Right lobe of liver (tissue), 6 donors: ENCODE results near the gene ZP2. TPM values are rescaled to one million over a fixed set of nuclear protein-coding genes. Genes with fewer than 3 reads are reported as not detected.

Experiments
- ATAC-seq, 4 donors: fragments of 200-7000 bp; cut with Tn5 transposase; one replicate each; pipeline ENCODE4 v1.9.1; 2020; ENCODE audit warnings: mild to moderate bottlenecking in 4 of 4, moderate library complexity in 4 of 4
- DNase-seq, 3 donors: peaks; one replicate each; pipeline ENCODE4 v3.0.0-alpha.2; 2020
- H3K27ac ChIP-seq, 3 donors: fragments of 200-600 bp; one replicate each; pipeline ENCODE4 v1.8.0; 2022
- H3K27me3 ChIP-seq, 2 donors: fragments of 200-600 bp; one replicate each; pipeline ENCODE4 v1.8.0; 2022
- H3K36me3 ChIP-seq, 4 donors: fragments of 200-600 bp; sonication (generic) in 1 of 4; one replicate each; pipeline versions ENCODE4 v1.5.1 to v1.8.0; 2017 to 2022; ENCODE audit warnings: control low read depth in 1 of 4
- H3K4me1 ChIP-seq, 4 donors: fragments of 200-600 bp; sonication (generic) in 1 of 4; one replicate each; pipeline versions ENCODE4 v1.5.1 to v1.8.0; 2017 to 2022; ENCODE audit warnings: control low read depth in 1 of 4
- H3K4me3 ChIP-seq, 3 donors: fragments of 200-600 bp; one replicate each; pipeline ENCODE4 v1.8.0; 2022
- H3K9me3 ChIP-seq, 4 donors: fragments of 200-600 bp; sonication (generic) in 1 of 4; one replicate each; pipeline versions ENCODE4 v1.5.1 to v1.8.0; 2017 to 2022; ENCODE audit warnings: control low read depth in 1 of 4
- CTCF ChIP-seq, 4 donors: fragments of 200-600 bp in 3 of 4; fragments of 450-650 bp in 1 of 4; IDR thresholded peaks; one replicate each; pipeline versions ENCODE4 v1.5.1 to v1.8.0; 2016 to 2022; ENCODE audit warnings: antibody characterized with exemption in 4 of 4, mild to moderate bottlenecking in 2 of 4
- POLR2A ChIP-seq: fragments of 450-650 bp; IDR thresholded peaks from one replicate; pipeline ENCODE4 v1.6.1; 2017; ENCODE audit warnings: antibody characterized with exemption, mild to moderate bottlenecking
- WGBS: methylation state at CpG from one replicate; pipeline ENCODE4 v1.1.6; 2018; ENCODE audit warnings: low coverage, low lambda C conversion rate; ENCODE audit not compliant: insufficient coverage; ENCODE audit errors: missing lambda C conversion rate; 5-methylcytosine and 5-hydroxymethylcytosine counted together
- intact Hi-C, 2 donors: fragments of 100-400 bp; cut with DNase I; formaldehyde crosslinking; loops; one replicate each; pipeline versions ENCODE4 v1.11.2 to v1.14.1; 2022
- total RNA-seq, 6 experiments: library from RNA; depleted of rRNA in 2 of 6; stranded (reverse); fragments of >200 nt in 2 of 6; fragmentation: NEBNext Ultra II Directional in 3 of 6; extraction: Animal tissue kit (Norgen Biotek cat#: 25700) in 3 of 6; gene quantifications; one replicate each; pipeline versions ENCODE4 v1.1.0 to v1.2.4, GENCODE V29; 2016 to 2023
- donor health status: DM: no; HTN: yes; CAD: no.
- donor health status: DM: no; HTN: no; CAD: no.
- donor health status: DM: no; HTN: no; CAD: no.
- donor health status: DM: no; HTN: yes; CAD: no.
- donor health status: DM: no; HTN: yes; CAD: no.

The ZP2 gene
- total RNA-seq, 6 experiments from 2014 or later = not detected

- Histone ChIP-seq H3K9me3 (no peaks in the 10 kb centered on the region), H3K27me3 (no peaks in the 10 kb centered on the region), H3K36me3 (no peaks in the 10 kb centered on the region), H3K4me1 (peaks cover 0 to 4% (median 0%) of the 10 kb centered on the region in 4 donors), H3K27ac (no peak overlapping the region), H3K4me3 (no peak overlapping the region)
- intact Hi-C loops = loop anchor here in 1 of 2 donors (10.0 kb wide), 1 partner anchor 152 kb away; no protein-coding TSS in a partner anchor
- no peak for DNase-seq
- WGBS = 40% methylated on average over 7 of the region's 7 CpGs
- no peak for ATAC-seq
- TF ChIP-seq POLR2A (no peak), CTCF (IDR thresholded peaks at IDR 0.05) (no peak)
Observed at GRCh38 chr16:21162661-21163151, 48.7 kb downstream of the ZP2 start.

GRCh38 chr16:21161211-21161610 is 50.2 kb downstream of the ZP2 start:
- no peaks in the 10 kb centered on the region for H3K36me3 ChIP-seq
- no peak for TF ChIP-seq POLR2A
- TF ChIP-seq CTCF (IDR thresholded peaks at IDR 0.05) = no peak
- 72% methylated on average over 2 of the region's 2 CpGs for WGBS
- intact Hi-C loops = loop anchor here in 1 of 2 donors (10.0 kb wide), 1 partner anchor 154 kb away; no protein-coding TSS in a partner anchor
- no peaks in the 10 kb centered on the region for H3K9me3 ChIP-seq
- no peaks in the 10 kb centered on the region for H3K27me3 ChIP-seq
- ATAC-seq (no peak), DNase-seq (no peak)
- no peak overlapping the region for H3K27ac ChIP-seq
- no peak overlapping the region for H3K4me3 ChIP-seq
- H3K4me1 ChIP-seq = peaks cover 0 to 4% (median 0%) of the 10 kb centered on the region in 4 donors

- Histone ChIP-seq H3K4me3 (no peak overlapping the region), H3K4me1 (peaks cover 0 to 4% (median 0%) of the 10 kb centered on the region in 4 donors), H3K27me3 (no peaks in the 10 kb centered on the region), H3K36me3 (no peaks in the 10 kb centered on the region), H3K27ac (no peak overlapping the region), H3K9me3 (no peaks in the 10 kb centered on the region)
- no peak for TF ChIP-seq POLR2A
- no peak for TF ChIP-seq CTCF (IDR thresholded peaks at IDR 0.05)
- ATAC-seq = no peak
- 67% methylated on average over 1 of the region's 1 CpG for WGBS
- intact Hi-C loops = loop anchor here in 1 of 2 donors (10.0 kb wide), 1 partner anchor 155 kb away; no protein-coding TSS in a partner anchor
- no peak for DNase-seq
Observed at GRCh38 chr16:21160276-21160675, 51.1 kb downstream of the ZP2 start.

GRCh38 chr16:21159281-21159951 is 52.0 kb downstream of the ZP2 start:
- 9% methylated on average over 11 of the region's 27 CpGs for WGBS
- Histone ChIP-seq H3K9me3 (no peaks in the 10 kb centered on the region), H3K4me3 (peak overlapping the region; percentile 55 to 75 (median 65)), H3K27me3 (no peaks in the 10 kb centered on the region), H3K36me3 (no peaks in the 10 kb centered on the region), H3K27ac (no peak overlapping the region), H3K4me1 (peaks cover 0 to 4% (median 0%) of the 10 kb centered on the region in 4 donors)
- ATAC-seq = peak; percentile 12 to 22 (median 20)
- intact Hi-C loops = loop anchor here in 1 of 2 donors (10.0 kb wide), 1 partner anchor 395 kb away; no protein-coding TSS in a partner anchor
- peak in 2 of 3 donors; percentile 29 to 55 for DNase-seq
- TF ChIP-seq POLR2A (no peak), CTCF (IDR thresholded peaks at IDR 0.05) (no peak)
